AG09309 (cell line): ENCODE results near the gene ELF1.

Experiments
- DNase-seq: peaks from one replicate; pipeline ENCODE4 v3.0.0-alpha.2; 2010; ENCODE audit warnings: low read depth
- H3K4me3 ChIP-seq: 2 replicates; pipeline ENCODE4 v1.5.1; 2011; ENCODE audit warnings: mild to moderate bottlenecking, low read depth, low read length, moderate library complexity; ENCODE audit not compliant: control insufficient read depth
- TF ChIP-seq, protein P1 (sequence below): IDR thresholded peaks from 2 replicates; pipeline ENCODE4 v1.5.1; 2011; ENCODE audit warnings: mild to moderate bottlenecking, low read depth, low read length, inconsistent platforms; ENCODE audit not compliant: insufficient read depth, control insufficient read depth; ENCODE audit errors: missing control alignments

ELF1 gene

DNA sequence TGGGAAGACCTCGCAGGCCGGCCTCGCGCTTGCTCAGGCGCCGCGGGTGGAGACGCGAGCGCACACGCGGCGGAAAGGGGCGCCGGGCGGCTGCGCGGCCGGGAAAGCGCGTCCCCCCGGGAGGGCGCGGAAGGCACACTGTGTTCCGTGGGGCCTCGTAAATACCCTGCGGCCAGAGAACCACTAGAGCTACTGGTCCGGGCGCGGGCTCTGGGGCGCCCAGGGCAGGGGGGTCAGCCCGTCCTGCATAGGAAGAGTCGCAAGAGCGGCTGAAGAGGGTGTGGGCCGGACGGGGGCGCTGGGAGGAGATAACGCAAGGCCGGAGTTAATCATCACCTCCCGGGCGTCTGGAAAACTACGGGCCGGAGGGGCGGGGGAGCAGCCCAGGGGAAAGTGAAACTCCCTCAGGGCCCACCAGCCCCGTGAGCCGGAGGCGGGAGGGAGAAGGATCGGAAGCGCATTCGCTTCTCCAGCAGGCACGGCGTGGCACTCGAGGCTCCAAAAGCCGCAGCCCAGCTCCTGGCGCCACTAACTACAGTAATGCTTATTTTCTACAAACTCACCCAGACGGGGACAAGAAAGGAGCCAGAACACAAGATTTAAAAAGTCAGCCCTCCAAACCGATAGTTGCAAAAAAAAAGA, 41.1 kb upstream of the ELF1 start:
- TF ChIP-seq, protein P1, sequence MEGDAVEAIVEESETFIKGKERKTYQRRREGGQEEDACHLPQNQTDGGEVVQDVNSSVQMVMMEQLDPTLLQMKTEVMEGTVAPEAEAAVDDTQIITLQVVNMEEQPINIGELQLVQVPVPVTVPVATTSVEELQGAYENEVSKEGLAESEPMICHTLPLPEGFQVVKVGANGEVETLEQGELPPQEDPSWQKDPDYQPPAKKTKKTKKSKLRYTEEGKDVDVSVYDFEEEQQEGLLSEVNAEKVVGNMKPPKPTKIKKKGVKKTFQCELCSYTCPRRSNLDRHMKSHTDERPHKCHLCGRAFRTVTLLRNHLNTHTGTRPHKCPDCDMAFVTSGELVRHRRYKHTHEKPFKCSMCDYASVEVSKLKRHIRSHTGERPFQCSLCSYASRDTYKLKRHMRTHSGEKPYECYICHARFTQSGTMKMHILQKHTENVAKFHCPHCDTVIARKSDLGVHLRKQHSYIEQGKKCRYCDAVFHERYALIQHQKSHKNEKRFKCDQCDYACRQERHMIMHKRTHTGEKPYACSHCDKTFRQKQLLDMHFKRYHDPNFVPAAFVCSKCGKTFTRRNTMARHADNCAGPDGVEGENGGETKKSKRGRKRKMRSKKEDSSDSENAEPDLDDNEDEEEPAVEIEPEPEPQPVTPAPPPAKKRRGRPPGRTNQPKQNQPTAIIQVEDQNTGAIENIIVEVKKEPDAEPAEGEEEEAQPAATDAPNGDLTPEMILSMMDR, result peak; percentile 36
- peak; percentile 63 for DNase-seq
- H3K4me3 ChIP-seq, result peak overlapping the region; percentile 85

GRCh38 chr13:41059456-41060081, 40.5 kb upstream of the ELF1 start:
- DNase-seq, result no peak
- H3K4me3 ChIP-seq, result peak overlapping the region; percentile 85
- TF ChIP-seq, protein P1, result no peak

GRCh38 chr13:41058295-41059070, 39.4 kb upstream of the ELF1 start:
- TF ChIP-seq, protein P1, result no peak
- no peak for DNase-seq
- H3K4me3 ChIP-seq, result peak overlapping the region; percentile 85

GRCh38 chr13:41056826-41057711, 38.0 kb upstream of the ELF1 start:
- TF ChIP-seq, protein P1, result no peak
- no peak for DNase-seq
- no peak overlapping the region for H3K4me3 ChIP-seq

GRCh38 chr13:41056194-41056593, 37.1 kb upstream of the ELF1 start:
- TF ChIP-seq, protein P1, result no peak
- DNase-seq, result no peak
- no peak overlapping the region for H3K4me3 ChIP-seq
